Mesothelial cell of epicardium (in vitro differentiated cells): ENCODE measurements around the gene DIRAS1. TPM values are rescaled to one million over a fixed set of nuclear protein-coding genes. Genes with fewer than 3 reads are reported as not detected.

Source experiments
- DNase-seq, 2 experiments: peaks; one replicate each; pipeline ENCODE4 v3.0.0; 2021; ENCODE audit warnings: low spot score in 2 of 2; ENCODE audit not compliant: unreplicated experiment in 2 of 2
- H3K27ac Mint-ChIP-seq: 2 replicates; pipeline ENCODE4 v1.8.0; 2021; ENCODE audit warnings: mixed read lengths
- H3K27me3 Mint-ChIP-seq: 2 replicates; pipeline ENCODE4 v1.8.0; 2021; ENCODE audit warnings: low read depth, mixed read lengths
- H3K36me3 Mint-ChIP-seq: 2 replicates; pipeline ENCODE4 v1.8.0; 2021; ENCODE audit warnings: mixed read lengths
- H3K4me1 Mint-ChIP-seq: 2 replicates; pipeline ENCODE4 v1.8.0; 2021; ENCODE audit warnings: mixed read lengths
- H3K4me3 Mint-ChIP-seq: 2 replicates; pipeline ENCODE4 v1.8.0; 2021; ENCODE audit warnings: mild to moderate bottlenecking, moderate library complexity, mixed read lengths
- H3K9me3 Mint-ChIP-seq: 2 replicates; pipeline ENCODE4 v1.8.0; 2021; ENCODE audit warnings: mixed read lengths
- total RNA-seq: library from RNA; stranded (reverse); gene quantifications from 3 replicates; pipeline ENCODE4 v1.2.1, GENCODE V29; 2021
- TF ChIP-seq, protein P1 (sequence below): fragments of 200-600 bp; sonication (generic); IDR thresholded peaks from one replicate; pipeline ENCODE4 v1.5.0; 2021; ENCODE audit warnings: antibody characterized with exemption; ENCODE audit not compliant: unreplicated experiment

DIRAS1 gene, protein sequence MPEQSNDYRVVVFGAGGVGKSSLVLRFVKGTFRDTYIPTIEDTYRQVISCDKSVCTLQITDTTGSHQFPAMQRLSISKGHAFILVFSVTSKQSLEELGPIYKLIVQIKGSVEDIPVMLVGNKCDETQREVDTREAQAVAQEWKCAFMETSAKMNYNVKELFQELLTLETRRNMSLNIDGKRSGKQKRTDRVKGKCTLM
- total RNA-seq, result 3.0 to 3.5 TPM (median 3.2 TPM) in 3 replicates

DNA sequence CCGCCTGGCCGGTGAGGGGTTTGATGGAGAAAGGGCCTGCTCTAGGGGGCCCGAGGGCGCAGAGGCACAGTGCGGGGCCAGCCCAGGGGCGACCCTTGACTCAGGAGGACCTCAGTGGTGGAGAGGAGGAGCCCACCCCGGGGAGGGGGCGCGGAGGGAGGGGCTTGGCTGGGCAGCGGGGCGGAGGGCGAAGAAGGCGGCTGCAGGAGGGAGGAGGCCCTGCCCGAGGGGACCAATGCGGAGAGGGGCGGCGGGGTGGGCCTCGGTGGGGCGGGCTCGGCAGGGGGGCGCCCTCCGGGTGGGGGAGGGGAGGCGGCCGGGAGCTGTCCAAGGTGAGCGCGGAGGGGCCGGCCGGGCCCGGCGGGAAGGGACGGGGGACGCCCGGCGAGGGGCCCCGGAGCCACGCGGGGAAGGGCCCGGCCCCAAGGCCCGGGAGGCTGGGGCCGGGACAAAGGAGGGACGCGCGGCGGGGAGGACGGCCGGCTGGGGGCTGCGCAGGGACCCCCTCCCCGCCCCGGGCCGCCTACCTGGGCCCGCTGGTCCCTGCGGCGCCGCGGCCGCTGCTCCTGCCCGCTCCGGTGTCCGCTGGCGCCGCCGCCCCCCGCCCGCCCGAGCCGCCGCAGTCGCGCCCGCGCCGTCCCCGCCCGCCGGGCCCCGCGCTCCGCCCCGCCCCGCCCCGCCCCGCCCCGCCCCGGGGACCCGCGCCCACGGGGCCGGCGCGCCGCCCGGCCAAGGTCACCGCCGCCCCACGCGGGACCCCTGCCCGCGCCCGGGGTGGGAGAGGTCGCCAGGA lies at the start of gene DIRAS1:
DIRAS1 (minus strand) TSS at position 596 of the 793 bp plus-strand sequence. CDS start 3,566 bp downstream, outside the sequence.
- Mint-ChIP-seq H3K27me3 (peaks cover 72% of the 10 kb centered on the region), H3K27ac (no peak within 1 kb of the TSS), H3K4me3 (peak within 1 kb of the TSS; percentile 66), H3K36me3 (no peaks in the 10 kb centered on the region), H3K4me1 (peaks cover 3% of the 10 kb centered on the region), H3K9me3 (peaks cover under 1% of the 10 kb centered on the region)
- TF ChIP-seq, protein P1, sequence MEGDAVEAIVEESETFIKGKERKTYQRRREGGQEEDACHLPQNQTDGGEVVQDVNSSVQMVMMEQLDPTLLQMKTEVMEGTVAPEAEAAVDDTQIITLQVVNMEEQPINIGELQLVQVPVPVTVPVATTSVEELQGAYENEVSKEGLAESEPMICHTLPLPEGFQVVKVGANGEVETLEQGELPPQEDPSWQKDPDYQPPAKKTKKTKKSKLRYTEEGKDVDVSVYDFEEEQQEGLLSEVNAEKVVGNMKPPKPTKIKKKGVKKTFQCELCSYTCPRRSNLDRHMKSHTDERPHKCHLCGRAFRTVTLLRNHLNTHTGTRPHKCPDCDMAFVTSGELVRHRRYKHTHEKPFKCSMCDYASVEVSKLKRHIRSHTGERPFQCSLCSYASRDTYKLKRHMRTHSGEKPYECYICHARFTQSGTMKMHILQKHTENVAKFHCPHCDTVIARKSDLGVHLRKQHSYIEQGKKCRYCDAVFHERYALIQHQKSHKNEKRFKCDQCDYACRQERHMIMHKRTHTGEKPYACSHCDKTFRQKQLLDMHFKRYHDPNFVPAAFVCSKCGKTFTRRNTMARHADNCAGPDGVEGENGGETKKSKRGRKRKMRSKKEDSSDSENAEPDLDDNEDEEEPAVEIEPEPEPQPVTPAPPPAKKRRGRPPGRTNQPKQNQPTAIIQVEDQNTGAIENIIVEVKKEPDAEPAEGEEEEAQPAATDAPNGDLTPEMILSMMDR, result no peak
- no peak for DNase-seq

DNA sequence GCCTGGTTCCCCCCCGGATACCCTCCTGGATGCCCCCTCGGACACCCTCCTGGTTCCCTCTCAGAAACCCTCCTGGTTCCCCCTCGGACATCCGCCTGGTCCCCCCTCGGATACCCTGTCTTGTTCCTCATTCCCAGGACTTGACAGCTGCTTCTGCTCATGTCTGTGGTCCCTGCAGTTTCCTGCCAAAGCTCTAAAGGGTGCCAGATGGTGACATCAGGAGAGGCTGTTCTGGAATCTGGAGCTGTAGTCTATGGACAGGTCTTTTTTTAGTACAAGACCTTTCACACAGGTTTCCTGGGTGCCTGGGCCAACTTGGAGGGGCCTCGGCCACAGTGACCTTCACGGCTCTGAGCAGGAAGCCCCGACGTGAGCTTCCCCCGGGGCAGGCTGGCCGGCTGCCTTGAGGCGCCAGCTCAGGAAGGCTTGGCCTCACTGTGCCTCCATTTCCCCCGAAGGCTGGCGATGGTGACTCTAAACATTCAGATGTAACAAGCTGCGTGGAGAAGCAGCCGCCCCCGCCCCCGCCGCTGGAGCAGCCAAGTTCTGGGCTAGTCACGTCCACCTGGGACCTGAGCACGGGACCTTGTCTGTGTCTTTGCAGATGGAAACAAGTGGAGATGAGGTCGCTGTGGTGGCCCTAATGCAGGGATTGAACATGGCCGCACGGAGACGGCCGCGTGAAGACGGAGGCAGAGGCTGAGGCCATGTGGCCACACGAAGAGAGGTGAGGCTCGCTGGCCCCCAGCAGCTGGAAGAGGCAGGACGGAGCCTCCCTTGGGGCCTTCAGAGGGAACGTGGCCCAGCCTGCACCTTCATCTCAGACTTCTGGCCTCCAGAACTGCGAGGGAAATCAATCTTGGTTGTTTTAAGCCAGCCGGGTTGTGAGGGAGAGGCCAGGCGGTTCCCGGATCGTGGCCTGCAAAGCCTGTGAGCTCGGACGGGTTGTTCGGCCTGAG lies 49.2 kb upstream of the DIRAS1 start:
- DNase-seq, result no peak
- TF ChIP-seq, protein P1, result no peak
- H3K4me3 Mint-ChIP-seq, result no peak overlapping the region
- H3K4me1 Mint-ChIP-seq, result no peaks in the 10 kb centered on the region
- no peaks in the 10 kb centered on the region for H3K27me3 Mint-ChIP-seq
- no peaks in the 10 kb centered on the region for H3K9me3 Mint-ChIP-seq
- peak overlapping the region; percentile 21 for H3K27ac Mint-ChIP-seq
- H3K36me3 Mint-ChIP-seq, result peaks cover 6% of the 10 kb centered on the region

DNA sequence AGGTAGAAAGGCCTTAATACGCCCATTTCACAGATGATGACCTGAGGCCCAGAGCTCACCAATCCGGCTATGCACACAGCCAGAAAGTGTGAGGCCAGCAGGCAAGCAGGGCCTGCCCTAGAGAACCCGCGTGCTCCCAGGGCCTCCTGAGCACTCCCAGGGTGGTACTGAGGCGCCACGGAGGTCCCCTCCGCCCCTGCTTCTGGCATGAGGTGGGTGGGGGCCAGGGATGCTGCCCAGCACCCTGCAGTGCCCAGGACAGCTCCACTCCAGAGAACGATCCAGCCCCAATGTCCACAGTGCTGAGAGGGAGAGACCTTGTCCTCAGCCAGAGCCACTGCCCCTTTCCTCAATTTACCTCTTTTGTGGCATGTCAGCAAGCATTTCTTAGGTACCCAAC lies 48.0 kb upstream of the DIRAS1 start:
- no peaks in the 10 kb centered on the region for H3K4me1 Mint-ChIP-seq
- no peak overlapping the region for H3K4me3 Mint-ChIP-seq
- no peaks in the 10 kb centered on the region for H3K27me3 Mint-ChIP-seq
- no peak overlapping the region for H3K27ac Mint-ChIP-seq
- no peak for DNase-seq
- TF ChIP-seq, protein P1, result no peak
- peaks cover 2% of the 10 kb centered on the region for H3K36me3 Mint-ChIP-seq
- no peaks in the 10 kb centered on the region for H3K9me3 Mint-ChIP-seq

DNA sequence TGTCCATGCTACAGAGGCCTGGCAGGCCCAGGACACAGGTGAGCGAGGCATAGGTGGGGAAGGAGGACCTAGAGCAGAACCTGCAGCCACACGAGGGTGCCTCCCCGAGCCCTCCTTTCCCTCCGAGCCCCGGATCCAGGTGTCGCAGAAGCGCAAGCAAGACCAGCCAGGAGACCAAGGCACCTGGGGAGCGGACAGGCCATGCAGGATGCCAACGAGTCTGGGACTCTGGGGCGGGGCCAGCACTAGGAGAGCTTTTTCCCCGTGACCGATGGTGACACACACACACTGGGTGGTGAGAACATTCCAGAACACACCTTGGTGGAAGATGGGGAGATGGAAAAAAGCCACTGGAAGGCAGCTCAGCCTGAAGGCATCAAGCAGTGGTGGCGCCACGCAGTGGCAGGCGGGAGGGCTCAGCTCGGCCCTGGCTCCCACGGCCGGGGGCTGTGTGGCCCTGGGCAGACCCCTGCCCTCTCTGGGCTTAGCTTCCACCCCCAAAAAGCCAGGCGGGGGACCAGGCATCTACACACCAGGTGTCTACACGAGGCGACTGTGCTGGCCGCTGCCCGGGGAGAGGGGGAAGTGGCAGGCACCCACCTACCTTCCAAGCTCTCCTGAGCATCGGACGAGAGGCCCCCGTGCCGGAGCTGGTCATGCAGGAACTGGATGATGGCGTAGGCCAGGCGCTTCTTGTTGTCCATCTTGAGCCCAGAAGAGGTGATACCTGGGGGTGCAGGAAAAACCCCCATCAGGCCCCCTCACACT lies 47.4 kb upstream of the DIRAS1 start:
- Mint-ChIP-seq H3K27me3 (no peaks in the 10 kb centered on the region), H3K4me1 (no peaks in the 10 kb centered on the region), H3K36me3 (peaks cover 2% of the 10 kb centered on the region), H3K4me3 (no peak overlapping the region), H3K27ac (no peak overlapping the region), H3K9me3 (no peaks in the 10 kb centered on the region)
- TF ChIP-seq, protein P1, result no peak
- no peak for DNase-seq

DNA sequence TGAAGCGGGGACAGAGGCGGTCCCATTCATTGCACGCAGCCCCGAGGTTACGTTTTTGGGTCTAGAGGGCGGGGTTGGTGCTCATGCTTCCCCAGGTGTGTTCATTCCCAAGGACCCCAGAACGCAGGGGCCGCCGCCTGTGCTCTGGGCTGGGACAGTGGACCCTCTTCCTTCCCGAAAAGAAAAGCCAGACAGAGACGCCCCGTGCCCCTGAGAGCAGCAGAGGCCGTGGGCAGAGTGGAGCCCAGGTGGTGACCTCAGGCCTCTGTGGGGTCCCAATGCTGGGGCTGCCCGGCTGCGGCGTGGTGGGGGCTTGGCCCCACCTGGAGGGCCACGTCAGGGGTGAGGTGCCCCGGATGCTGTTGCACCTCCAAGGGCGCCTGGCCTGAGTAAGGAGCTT lies 46.5 kb upstream of the DIRAS1 start:
- Mint-ChIP-seq H3K27me3 (no peaks in the 10 kb centered on the region), H3K9me3 (no peaks in the 10 kb centered on the region), H3K27ac (no peak overlapping the region), H3K4me1 (no peaks in the 10 kb centered on the region), H3K36me3 (peaks cover 5% of the 10 kb centered on the region), H3K4me3 (no peak overlapping the region)
- TF ChIP-seq, protein P1, result no peak
- DNase-seq, result no peak
